Large intestine (tissue), 3 donors: Measurements from ENCODE around the gene VHLL. TPM values are rescaled to one million over a fixed set of nuclear protein-coding genes. Genes with fewer than 3 reads are reported as not detected.

Experiments
- DNase-seq, 2 donors: peaks; one replicate each; pipeline versions ENCODE4 v3.0.0 to v3.0.0-alpha.2; 2013
- H3K27ac ChIP-seq: one replicate; pipeline ENCODE4 v1.5.1; 2013; ENCODE audit warnings: low read length
- H3K27me3 ChIP-seq: 2 replicates; pipeline ENCODE4 v1.6.1; 2013; ENCODE audit warnings: low read length; ENCODE audit not compliant: control insufficient read depth, insufficient read depth
- H3K36me3 ChIP-seq: 2 replicates; pipeline ENCODE4 v1.6.1; 2013; ENCODE audit warnings: low read length; ENCODE audit not compliant: control insufficient read depth, insufficient read depth
- H3K4me1 ChIP-seq: one replicate; pipeline ENCODE4 v1.6.1; 2013; ENCODE audit warnings: low read length; ENCODE audit not compliant: control insufficient read depth, insufficient read depth
- H3K4me3 ChIP-seq: one replicate; pipeline ENCODE4 v1.5.1; 2013; ENCODE audit warnings: low read length
- H3K9me3 ChIP-seq: one replicate; pipeline ENCODE4 v1.6.1; 2013; ENCODE audit warnings: mild to moderate bottlenecking, low read depth, low read length, moderate library complexity; ENCODE audit not compliant: control insufficient read depth
- WGBS: methylation state at CpG from one replicate; pipeline ENCODE4 v1.1.5; 2013; ENCODE audit warnings: low lambda C conversion rate; ENCODE audit not compliant: insufficient coverage; 5-methylcytosine and 5-hydroxymethylcytosine counted together
- polyA plus RNA-seq: library from polyadenylated mRNA; unstranded; fragments of 120-200 nt; gene quantifications from one replicate; pipeline ENCODE4 v1.2.1, GENCODE V29; 2013

The VHLL gene
- polyA plus RNA-seq, 1 donor = not detected

DNA sequence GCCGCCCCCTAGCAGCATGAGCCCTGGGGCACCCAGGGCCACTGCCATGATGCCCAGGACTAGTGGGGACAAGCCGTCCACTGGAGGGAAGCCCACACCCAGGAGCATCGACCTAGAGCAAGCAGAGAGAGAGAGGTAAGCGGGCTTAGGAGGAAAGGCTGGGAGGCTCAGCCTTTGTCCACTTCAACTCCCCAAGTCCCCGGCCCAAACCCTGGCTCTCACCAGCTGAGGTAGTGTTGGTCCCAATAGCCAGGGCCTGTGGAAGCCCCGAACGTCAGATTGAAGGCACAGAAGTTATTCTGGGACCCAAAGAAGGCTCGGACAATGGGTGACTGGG, 6.0 kb downstream of the VHLL start:
- peaks cover 23% of the 10 kb centered on the region for H3K4me1 ChIP-seq
- no peak overlapping the region for H3K27ac ChIP-seq
- H3K27me3 ChIP-seq = no peaks in the 10 kb centered on the region
- H3K9me3 ChIP-seq = no peaks in the 10 kb centered on the region
- no peak overlapping the region for H3K4me3 ChIP-seq
- no peak for DNase-seq
- peaks cover 23% of the 10 kb centered on the region for H3K36me3 ChIP-seq
- WGBS = no CpG with 5 or more reads among the region's 8 CpGs

DNA sequence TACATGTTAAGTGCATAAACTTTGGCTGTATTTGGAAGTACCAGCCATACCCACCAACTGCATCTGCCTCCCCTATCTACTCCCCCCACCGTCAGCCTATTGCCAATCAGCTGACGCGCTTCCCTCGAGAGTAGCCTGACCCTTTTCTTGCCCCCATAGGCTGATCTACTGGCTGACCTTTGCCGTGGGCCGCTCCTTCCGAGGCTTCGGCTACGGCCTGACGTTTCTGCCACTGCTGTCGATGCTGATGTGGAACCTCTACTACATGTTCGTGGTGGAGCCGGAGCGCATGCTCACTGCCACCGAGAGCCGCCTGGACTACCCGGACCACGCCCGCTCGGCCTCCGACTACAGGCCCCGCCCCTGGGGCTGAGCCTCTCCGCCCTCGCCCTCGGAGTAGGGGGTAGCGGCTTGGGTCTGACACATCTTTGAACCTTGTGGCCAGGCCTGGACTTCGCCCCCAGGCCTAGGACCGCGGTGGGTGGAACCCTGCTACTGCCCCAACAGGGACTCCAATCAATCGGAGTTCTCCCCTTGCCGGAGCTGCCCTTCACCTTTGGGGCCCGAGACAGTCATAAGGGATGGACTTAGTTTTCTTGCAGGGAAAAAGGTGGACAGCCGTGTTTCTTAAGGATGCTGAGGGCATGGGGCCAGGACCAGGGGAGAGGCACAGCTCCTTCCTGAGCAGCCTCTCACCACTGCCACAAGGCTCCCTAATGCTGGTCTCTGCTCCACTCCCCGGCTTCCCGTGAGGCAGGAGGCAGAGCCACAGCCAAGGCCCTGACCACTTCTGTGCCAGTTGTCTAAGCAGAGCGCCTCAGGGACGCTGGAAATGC, 7.7 kb downstream of the VHLL start:
- no CpG with 5 or more reads among the region's 37 CpGs for WGBS
- peaks cover 23% of the 10 kb centered on the region for H3K36me3 ChIP-seq
- H3K4me1 ChIP-seq = peaks cover 23% of the 10 kb centered on the region
- peak; percentile 93 to 97 for DNase-seq
- no peaks in the 10 kb centered on the region for H3K9me3 ChIP-seq
- H3K27me3 ChIP-seq = no peaks in the 10 kb centered on the region
- H3K4me3 ChIP-seq = peak overlapping the region; percentile 48
- peak overlapping the region; percentile 60 for H3K27ac ChIP-seq

DNA sequence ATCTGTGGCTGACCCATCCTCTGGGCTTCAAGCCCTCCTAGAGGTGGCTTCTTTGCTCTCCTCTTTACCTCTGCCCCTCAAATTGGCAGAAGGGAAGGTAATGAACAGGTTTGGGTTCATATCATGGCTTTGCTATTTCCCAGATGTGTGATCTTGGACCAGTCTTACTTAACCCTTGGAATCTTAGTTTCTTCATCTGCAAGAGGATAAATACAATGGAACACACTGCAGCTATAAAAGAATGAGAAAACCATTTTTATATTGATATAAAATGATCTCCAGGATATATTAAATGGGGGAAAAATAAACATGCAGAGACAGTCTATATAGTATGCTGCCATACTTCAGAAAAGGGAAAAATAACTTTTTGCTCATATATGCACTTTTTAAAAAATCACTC, 9.2 kb downstream of the VHLL start:
- Histone ChIP-seq H3K4me1 (peaks cover 19% of the 10 kb centered on the region), H3K27me3 (no peaks in the 10 kb centered on the region), H3K27ac (no peak overlapping the region), H3K4me3 (no peak overlapping the region), H3K9me3 (no peaks in the 10 kb centered on the region), H3K36me3 (peaks cover 28% of the 10 kb centered on the region)
- no peak for DNase-seq

- Histone ChIP-seq H3K36me3 (peaks cover 9% of the 10 kb centered on the region), H3K9me3 (no peaks in the 10 kb centered on the region), H3K27me3 (no peaks in the 10 kb centered on the region), H3K27ac (no peak overlapping the region), H3K4me1 (peaks cover 25% of the 10 kb centered on the region), H3K4me3 (no peak overlapping the region)
- no peak for DNase-seq
- no CpG with 5 or more reads among the region's 8 CpGs for WGBS
Measured at GRCh38 chr1:156286061-156286460, 13.0 kb downstream of the VHLL start.

GRCh38 chr1:156285437-156285836, 13.7 kb downstream of the VHLL start:
- Histone ChIP-seq H3K4me1 (peaks cover 23% of the 10 kb centered on the region), H3K36me3 (peaks cover 9% of the 10 kb centered on the region), H3K4me3 (no peak overlapping the region), H3K9me3 (no peaks in the 10 kb centered on the region), H3K27ac (no peak overlapping the region), H3K27me3 (no peaks in the 10 kb centered on the region)
- WGBS = no CpG with 5 or more reads among the region's 21 CpGs
- no peak for DNase-seq

GRCh38 chr1:156284757-156285156, 14.3 kb downstream of the VHLL start:
- H3K9me3 ChIP-seq = no peaks in the 10 kb centered on the region
- peaks cover 9% of the 10 kb centered on the region for H3K36me3 ChIP-seq
- H3K4me3 ChIP-seq = no peak overlapping the region
- WGBS = no CpG with 5 or more reads among the region's 4 CpGs
- no peak overlapping the region for H3K27ac ChIP-seq
- H3K4me1 ChIP-seq = peaks cover 23% of the 10 kb centered on the region
- DNase-seq = no peak
- no peaks in the 10 kb centered on the region for H3K27me3 ChIP-seq

DNA sequence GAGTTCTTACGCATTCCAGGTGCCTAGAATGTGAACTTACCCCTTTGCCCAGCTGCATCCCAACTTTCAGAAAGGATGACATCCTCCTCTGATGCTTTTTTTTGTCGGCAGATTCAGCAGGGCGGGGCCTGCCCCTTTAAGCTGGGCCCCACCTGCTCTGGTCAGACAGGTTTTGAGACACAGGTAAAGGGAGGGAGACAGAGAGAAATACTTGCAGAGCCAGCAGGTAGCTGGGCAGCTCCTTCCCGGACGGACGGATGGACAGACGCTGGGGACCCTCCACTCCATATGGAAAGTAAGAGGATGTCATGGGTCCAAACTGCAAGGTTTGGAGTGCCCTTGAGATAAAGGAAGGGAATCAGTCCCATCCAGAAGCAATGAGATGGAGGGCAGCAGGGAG, 15.0 kb downstream of the VHLL start, which contains the start of gene TMEM79:
Gene TMEM79, plus strand, starts transcription at position 214 of the 400 bp plus-strand sequence. CDS start 902 bp downstream, outside the sequence.
- Histone ChIP-seq H3K4me3 (peak within 1 kb of the TSS; percentile 82), H3K36me3 (peaks cover 11% of the 10 kb centered on the region), H3K27ac (peak within 1 kb of the TSS; percentile 70), H3K9me3 (no peaks in the 10 kb centered on the region), H3K4me1 (peaks cover 23% of the 10 kb centered on the region), H3K27me3 (no peaks in the 10 kb centered on the region)
- DNase-seq = peak in 1 of 2 donors; percentile 39
- WGBS = 100% methylated on average over 1 of the region's 7 CpGs

GRCh38 chr1:156283521-156283920, 15.6 kb downstream of the VHLL start:
- Histone ChIP-seq H3K4me1 (peaks cover 23% of the 10 kb centered on the region), H3K4me3 (peak overlapping the region; percentile 82), H3K27me3 (no peaks in the 10 kb centered on the region), H3K36me3 (peaks cover 11% of the 10 kb centered on the region), H3K9me3 (no peaks in the 10 kb centered on the region), H3K27ac (no peak overlapping the region)
- WGBS = no CpG with 5 or more reads among the region's 1 CpG
- no peak for DNase-seq

DNA sequence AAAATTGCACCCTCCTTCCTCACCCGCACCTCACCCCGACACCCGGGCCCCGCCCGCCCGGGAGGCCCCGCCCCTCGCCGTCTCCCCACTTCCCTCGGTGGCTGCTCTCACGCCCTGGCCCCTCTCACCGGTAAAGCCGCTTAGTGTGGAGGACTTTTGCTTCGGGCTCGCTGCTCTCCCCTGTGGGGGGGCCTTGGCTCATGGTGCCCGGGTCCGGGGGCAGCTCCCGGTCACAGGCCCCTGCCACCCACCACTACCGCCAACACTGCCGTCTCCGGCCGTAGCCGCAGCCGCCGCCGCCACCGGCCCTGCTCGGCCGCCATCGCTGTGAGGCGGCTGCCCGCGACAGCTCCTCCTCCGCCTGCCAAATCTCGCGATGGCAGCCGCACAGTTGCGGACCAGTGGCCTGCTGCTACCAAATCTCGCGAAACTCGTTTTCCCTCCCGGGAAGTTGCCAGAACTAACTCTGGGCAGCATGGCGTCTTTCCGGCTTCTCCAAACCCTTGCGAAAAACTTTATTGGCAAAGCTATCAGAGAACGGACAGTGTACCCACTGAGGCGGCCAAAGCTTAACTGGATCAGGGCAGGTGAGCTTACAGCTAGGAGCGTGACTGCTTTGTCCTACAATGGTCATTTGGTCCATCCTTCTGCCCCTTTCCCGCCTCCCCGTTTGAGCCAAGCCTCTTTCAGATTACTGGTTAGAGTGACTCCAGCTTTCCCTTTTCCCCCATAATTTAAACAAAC, 16.5 kb downstream of the VHLL start, which contains the start of gene SMG5:
Gene SMG5, minus strand, starts transcription at position 347 of the 744 bp plus-strand sequence. Its CDS starts 145 bp downstream, at position 202.
- Histone ChIP-seq H3K4me1 (peaks cover 23% of the 10 kb centered on the region), H3K9me3 (no peaks in the 10 kb centered on the region), H3K4me3 (peak within 1 kb of the TSS; percentile 82), H3K27me3 (no peaks in the 10 kb centered on the region), H3K36me3 (peaks cover 20% of the 10 kb centered on the region), H3K27ac (peak within 1 kb of the TSS; percentile 80)
- DNase-seq = peak; percentile 99
- no CpG with 5 or more reads among the region's 50 CpGs for WGBS

DNA sequence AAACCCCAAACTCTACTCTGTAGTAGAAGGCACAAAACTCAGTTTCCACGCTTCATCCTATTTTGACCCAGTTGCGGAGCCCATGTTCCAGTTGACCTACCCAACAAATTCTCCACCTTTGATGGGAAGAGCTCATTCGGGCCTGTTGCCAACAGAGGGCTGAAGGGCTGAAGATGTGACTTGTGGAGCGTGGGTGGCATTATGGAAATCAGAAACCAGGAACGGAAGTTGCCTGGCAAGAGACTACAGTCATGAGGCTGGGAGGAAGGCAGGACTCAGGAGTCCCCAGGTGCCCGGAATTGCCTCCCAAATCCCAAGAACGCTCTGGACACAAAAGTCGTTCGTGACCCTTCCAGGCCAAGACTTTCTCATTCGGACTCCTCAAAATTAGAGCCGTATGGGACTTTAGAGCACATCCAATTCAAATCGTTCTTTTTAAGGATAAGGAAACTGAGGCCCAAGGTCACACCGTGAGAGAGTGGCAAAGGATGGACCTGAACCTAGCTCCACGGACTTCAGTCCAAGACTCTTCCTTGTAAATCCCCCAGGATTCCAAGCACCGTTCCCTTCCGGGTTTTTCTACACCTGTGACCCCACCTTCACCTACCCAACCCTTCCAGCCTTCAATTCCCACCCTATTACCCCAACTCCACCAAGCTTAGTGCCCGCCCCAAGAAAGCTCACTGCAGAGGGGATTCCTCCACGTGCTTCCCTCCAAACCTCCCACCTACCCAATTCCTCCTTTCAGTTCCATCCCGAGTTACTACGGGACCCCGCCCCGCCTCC, 17.2 kb downstream of the VHLL start:
- H3K4me1 ChIP-seq = peaks cover 23% of the 10 kb centered on the region
- DNase-seq = peak; percentile 58 to 88

More for the DNA sequence above, 17.2 kb downstream of the VHLL start:
- peaks cover 26% of the 10 kb centered on the region for H3K36me3 ChIP-seq
- peak overlapping the region; percentile 82 for H3K4me3 ChIP-seq
- H3K27ac ChIP-seq = peak overlapping the region; percentile 80
- 0% methylated on average over 2 of the region's 22 CpGs for WGBS
- H3K9me3 ChIP-seq = no peaks in the 10 kb centered on the region
- H3K27me3 ChIP-seq = no peaks in the 10 kb centered on the region
